ENCODE results near the gene ABHD12B. TPM values are rescaled to one million over a fixed set of nuclear protein-coding genes. Genes with fewer than 3 reads are reported as not detected.

Gene ABHD12B
- total RNA-seq (2014; rRNA removed; shearing (Covaris generic)): not detected in 2 replicates
- not detected in 2 replicates for polyA plus RNA-seq (2015; cell fraction: cytosol; rRNA removed)
- polyA plus RNA-seq (2015; cell fraction: nucleus; rRNA removed): not detected in 2 replicates

- DNase-seq (ENCODE audit: low read depth): no peak
Observed at GRCh38 chr14:50871914-50872732, at the start of gene ABHD12B. Gene ABHD12B (plus strand): TSS chr14:50872053. CDS start chr14:50872175, 122 bp downstream.

- no peak for DNase-seq (ENCODE audit: low read depth)
Observed at GRCh38 chr14:50822501-50823042, 49.3 kb upstream of the ABHD12B start.

DNA sequence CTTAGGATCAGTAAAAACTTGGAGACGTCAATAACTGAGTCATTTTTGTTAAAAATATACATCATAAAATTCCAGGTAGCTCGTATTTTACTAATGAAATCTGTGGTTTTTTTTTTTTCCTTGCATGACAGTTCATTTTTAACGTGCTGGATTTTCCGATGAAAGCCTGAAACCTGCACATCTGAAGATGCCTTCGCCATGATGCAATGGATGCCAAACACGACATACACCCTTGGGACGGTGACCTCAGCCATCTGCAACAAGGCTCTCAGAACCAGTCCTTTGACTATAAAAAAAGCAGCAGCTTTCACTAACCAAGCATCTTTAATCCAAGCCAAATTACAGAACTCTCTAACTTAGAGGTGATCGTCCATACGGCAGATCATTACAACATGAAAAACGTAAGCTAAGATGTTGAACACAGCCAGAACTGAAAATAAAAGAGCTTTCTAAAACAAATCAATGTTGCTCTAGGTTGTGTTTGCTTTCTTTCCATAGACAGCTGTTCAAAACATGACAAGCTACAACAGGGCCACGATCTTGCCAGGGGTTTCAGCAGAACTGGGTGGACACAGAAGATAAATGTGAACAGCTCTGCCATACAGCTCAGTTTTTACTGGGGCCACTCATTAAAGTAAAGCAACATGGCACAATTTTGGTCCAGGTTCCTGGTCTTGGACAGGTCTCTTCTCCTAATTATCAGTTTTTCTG is 48.6 kb upstream of the ABHD12B start:
- DNase-seq (ENCODE audit: low read depth): no peak

- DNase-seq (ENCODE audit: low read depth): no peak
Observed at GRCh38 chr14:50823762-50824636, 47.9 kb upstream of the ABHD12B start.

DNA sequence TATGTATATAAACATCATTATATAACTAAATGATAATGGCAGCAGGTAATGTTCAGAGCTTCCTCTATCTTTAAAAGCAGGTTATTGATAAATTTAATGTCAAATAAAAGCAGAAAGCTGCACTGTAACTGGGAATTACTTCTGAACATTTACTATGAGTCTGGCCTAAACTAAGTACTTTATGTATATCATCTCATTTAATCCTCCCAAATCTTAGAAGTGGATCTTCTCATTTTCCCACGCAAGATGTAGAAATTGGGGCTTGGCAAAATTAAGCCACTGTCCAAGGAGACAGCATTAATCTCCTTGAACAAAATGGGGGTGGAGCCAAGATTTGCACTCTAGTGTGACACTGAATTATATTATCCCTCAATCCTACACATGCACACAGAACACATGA is 46.5 kb upstream of the ABHD12B start:
- no peak for DNase-seq (ENCODE audit: low read depth)

GRCh38 chr14:50826681-50827080 is 45.2 kb upstream of the ABHD12B start:
- no peak for DNase-seq (ENCODE audit: low read depth)

DNA sequence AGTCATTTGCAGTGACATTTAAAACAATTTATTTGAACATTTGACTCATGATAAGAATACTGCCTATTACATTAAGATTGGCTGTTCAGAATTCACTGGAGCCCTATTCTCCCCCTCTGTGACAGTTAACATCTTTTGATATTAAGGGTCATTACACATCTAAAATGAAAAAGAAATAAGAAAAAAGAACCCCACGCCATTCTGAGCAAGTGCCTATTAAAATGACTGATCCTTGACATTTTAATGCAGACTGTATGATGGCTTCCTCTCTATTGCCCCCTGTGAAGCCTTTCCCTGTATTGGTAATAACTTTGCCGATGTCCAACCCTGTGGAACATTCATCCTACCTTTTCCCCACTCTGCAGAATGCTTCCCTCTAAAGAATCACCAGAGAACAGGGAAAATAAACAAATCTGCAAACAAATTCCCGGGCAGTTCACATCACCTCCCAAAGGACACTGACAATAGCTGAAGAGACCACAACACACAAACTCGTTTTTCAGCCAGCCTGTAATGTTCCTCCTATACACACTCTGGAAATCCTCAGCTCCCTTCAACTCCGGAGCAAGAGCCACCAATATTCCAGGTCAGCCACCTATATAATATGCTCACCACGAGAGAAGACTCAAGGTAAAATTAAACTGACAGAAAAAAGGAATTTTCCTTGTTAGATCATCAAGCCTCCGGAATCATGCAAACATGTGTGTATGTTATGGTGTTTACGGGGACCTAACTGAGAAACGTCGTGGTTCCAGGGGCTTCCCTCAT is 42.9 kb upstream of the ABHD12B start:
- no peak for DNase-seq (ENCODE audit: low read depth)

- DNase-seq (ENCODE audit: low read depth): no peak
Observed at GRCh38 chr14:50829489-50830043, 42.3 kb upstream of the ABHD12B start.

GRCh38 chr14:50830044-50830931 is 41.6 kb upstream of the ABHD12B start:
- peak; percentile 30 for DNase-seq (ENCODE audit: low read depth)

- DNase-seq (ENCODE audit: low read depth): peak; percentile 69
Observed at GRCh38 chr14:50830932-50831725, 40.7 kb upstream of the ABHD12B start, which contains the start of gene NIN. Gene NIN (minus strand): TSS chr14:50831162. CDS start chr14:50822056, 9,106 bp downstream.

- no peak for DNase-seq (ENCODE audit: low read depth)
Observed at GRCh38 chr14:50831726-50832168, 40.1 kb upstream of the ABHD12B start.

DNA sequence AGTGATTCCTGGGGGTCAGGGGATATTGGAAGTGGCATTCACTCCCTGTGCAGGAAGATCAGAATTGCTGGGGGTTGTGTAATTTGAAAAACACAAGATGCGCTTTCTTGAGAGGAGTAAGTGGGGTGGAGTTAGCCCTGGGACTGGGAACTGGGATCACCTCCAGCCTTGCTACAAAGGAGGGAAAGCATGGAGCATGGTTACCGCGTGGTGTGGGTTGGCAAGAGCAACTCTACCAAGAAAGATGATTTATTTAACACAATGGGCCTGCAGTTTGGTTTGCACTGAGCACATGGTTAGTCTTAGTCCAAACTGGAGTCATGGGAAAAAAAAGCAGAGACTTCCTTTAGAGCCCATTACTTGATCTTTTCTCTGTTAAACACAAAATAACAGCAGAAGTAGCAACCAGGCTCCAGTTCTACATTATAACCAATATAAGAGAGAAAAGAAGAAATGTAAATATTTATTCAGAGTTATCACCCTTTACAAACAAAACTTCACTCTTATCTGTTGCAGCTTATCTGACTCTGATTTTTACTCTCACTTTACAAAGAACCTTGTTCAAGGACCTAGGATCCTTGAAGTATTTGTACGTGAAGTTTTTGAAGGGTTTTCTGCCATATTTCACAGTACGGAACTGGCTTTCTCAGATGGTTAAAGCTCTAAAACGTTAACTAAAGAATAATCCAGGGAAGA is 38.8 kb upstream of the ABHD12B start:
- DNase-seq (ENCODE audit: low read depth): no peak

DNA sequence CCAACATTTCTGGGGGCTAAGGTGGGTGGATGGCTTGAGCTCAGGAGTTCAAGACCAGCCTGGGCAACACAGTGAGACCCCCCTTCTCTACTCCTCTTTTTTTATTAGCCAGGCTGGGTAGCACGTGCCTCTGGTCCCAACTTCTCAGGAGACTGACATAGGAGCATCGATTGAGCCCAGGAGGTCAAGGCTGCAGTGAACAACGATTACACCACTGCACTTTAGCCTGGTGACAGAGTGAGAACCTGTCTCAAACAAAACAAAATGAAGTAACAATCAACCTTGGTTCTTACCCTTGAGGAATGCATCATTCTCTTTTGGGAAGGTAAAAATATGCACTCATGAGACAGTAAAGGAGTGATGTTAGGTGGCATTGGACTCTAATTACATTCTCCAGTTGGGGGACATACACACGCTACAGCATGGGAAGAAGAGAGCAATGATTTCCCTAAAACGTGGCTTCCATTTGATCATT is 37.0 kb upstream of the ABHD12B start:
- DNase-seq (ENCODE audit: low read depth): no peak

- DNase-seq (ENCODE audit: low read depth): peak; percentile 67
Observed at GRCh38 chr14:50835280-50835679, 36.6 kb upstream of the ABHD12B start.

DNA sequence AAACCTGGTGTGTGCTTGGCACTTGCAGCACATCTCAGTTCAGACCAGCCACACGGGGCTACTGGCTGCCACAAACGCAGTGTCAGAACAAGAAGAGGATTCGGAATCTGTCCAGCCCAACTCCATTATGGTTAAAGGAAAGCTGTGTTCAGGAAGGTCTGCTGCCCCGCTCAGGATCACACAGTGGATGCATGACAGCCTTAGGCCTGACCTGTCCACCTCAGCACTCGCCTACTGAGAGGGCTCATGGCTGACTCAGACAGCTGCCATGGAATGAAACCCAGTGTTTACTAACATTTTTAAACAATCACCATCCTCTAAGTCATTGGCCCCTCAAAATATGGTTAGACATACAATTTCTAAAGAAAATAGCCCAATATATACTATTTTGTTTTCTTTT is 35.3 kb upstream of the ABHD12B start:
- DNase-seq (ENCODE audit: low read depth): no peak

- DNase-seq (ENCODE audit: low read depth): no peak
Observed at GRCh38 chr14:50837271-50837670, 34.6 kb upstream of the ABHD12B start.

DNA sequence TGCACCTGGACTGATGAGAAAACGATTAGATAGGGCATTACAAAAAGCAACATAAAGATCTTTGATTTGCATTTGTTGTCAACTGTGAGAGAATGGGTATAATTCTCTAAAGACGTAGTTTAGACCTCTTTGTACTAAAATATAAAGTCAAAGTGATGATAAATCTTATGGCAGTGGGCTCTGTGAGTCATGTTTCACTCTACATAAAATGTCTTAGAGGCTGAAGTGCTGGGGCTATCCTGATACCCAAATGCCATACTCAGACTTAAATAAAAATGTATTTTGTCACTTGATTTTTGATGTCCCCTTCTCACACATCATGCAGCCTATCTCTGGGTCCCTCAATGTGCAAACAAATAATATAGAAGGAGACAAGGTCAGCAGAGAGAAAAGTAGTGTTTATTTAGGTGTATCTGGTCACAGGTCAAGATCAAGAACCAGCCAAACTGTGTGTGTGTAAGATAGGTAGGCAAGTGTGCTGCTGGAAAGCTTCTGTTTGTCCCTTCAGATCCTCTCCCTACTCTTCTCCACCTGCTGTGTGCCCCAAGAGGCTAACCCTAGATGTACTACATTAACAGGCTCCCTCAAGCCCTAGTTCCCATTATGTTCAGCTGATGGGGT is 33.9 kb upstream of the ABHD12B start:
- DNase-seq (ENCODE audit: low read depth): no peak

Data from HT1080 (cell line).